Lower leg skin (tissue), 4 donors: ENCODE results near the gene PIK3CA. TPM values are rescaled to one million over a fixed set of nuclear protein-coding genes. Genes with fewer than 3 reads are reported as not detected.

Experiments used
- DNase-seq, 2 donors: peaks; one replicate each; pipeline ENCODE4 v3.0.0-alpha.2; 2019; ENCODE audit warnings: low spot score in 2 of 2
- H3K4me3 ChIP-seq: fragments of 200-600 bp; sonication (generic); 2 replicates; pipeline ENCODE4 v1.5.1; 2017; ENCODE audit warnings: mild to moderate bottlenecking, low read depth; ENCODE audit not compliant: poor library complexity, severe bottlenecking
- POLR2A ChIP-seq, 2 donors: fragments of 450-650 bp; IDR thresholded peaks; one replicate each; pipeline ENCODE4 v1.6.1; 2016 to 2017; ENCODE audit warnings: antibody characterized with exemption in 2 of 2, mild to moderate bottlenecking in 1 of 2, moderate library complexity in 1 of 2
- WGBS, 2 donors: methylation state at CpG; one replicate each; pipeline ENCODE4 v1.1.5; 2018; 5-methylcytosine and 5-hydroxymethylcytosine counted together
- intact Hi-C: fragments of 100-400 bp; cut with DNase I; formaldehyde crosslinking; loops from one replicate; pipeline ENCODE4 v1.15.0; 2023; ENCODE audit warnings: low total_unique reads
- total RNA-seq, 4 donors: library from RNA; depleted of rRNA; stranded (reverse); fragments of >200 nt; gene quantifications; one replicate each; pipeline ENCODE4 v1.1.0, GENCODE V29; 2016
- TF ChIP-seq, protein P1 (sequence below), 3 donors: fragments of 450-650 bp; IDR thresholded peaks; one replicate each; pipeline ENCODE4 v1.5.1; 2016; ENCODE audit warnings: antibody characterized with exemption in 3 of 3, mild to moderate bottlenecking in 3 of 3, moderate library complexity in 2 of 3

Gene PIK3CA
- total RNA-seq, 4 donors from 2014 or later = 18.4 to 22.4 (median 21.3) TPM

DNA sequence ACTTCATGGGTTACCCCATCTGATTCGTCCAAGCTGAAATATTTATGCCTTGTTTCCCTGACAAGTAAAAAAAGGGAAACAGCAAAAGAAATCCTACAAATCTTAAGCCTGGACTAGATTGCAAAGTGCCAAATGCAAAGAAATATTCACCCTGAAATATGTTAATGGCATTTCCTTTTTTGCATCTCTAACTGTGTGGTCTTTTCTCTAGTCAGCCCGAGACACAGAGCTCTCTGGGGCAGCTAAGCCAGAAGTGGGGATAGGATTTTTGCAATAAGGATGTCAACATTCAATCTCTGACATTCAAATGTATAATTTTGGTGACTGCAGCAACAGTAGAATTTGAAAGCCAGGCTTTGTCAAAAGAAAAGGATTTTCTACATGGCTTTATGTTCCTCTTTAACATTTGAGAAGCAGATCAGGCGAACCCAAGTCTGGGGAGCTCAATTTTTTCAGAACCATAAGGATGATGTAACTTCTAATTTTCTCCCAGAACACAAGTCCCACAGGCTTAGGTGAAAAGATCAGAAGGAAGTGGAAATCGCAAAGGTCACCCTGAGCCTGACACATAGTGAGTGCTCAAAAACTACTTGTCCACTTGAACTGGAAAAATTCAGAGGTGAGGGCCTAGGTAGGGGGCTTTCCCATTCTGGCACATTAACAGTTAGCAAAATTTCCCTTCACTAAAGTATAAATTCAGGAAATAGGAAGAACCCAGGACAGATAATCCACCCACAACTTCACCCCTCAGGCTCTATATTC, 131.0 kb downstream of the PIK3CA start:
- no peak for DNase-seq
- TF ChIP-seq, protein P1, sequence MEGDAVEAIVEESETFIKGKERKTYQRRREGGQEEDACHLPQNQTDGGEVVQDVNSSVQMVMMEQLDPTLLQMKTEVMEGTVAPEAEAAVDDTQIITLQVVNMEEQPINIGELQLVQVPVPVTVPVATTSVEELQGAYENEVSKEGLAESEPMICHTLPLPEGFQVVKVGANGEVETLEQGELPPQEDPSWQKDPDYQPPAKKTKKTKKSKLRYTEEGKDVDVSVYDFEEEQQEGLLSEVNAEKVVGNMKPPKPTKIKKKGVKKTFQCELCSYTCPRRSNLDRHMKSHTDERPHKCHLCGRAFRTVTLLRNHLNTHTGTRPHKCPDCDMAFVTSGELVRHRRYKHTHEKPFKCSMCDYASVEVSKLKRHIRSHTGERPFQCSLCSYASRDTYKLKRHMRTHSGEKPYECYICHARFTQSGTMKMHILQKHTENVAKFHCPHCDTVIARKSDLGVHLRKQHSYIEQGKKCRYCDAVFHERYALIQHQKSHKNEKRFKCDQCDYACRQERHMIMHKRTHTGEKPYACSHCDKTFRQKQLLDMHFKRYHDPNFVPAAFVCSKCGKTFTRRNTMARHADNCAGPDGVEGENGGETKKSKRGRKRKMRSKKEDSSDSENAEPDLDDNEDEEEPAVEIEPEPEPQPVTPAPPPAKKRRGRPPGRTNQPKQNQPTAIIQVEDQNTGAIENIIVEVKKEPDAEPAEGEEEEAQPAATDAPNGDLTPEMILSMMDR (IDR thresholded peaks at IDR 0.05) = no peak
- no peak for TF ChIP-seq POLR2A (IDR thresholded peaks at IDR 0.05)
- intact Hi-C loops = no loop called here
- WGBS, 2 donors = 60 to 61% methylated on average over 4 of the region's 4 CpGs
- no peak overlapping the region for H3K4me3 ChIP-seq

DNA sequence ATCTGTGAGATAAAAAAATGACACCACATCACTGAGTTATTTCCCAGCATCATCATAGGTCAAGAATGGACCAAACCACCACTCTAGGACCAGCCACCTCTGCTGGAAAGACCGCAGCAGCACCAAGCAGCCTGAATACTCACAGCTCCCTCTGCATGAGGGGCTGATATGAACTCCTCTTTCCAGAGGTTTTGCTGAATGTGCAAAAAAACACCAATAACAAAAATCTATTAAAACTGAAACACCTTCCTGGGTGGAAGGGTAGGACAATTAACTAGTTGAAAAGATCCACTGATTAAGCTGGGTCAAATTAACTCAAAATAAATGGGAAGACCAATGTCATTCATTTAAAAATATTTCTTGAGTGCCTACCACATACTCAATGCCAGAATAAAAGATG, 131.7 kb downstream of the PIK3CA start:
- no peak overlapping the region for H3K4me3 ChIP-seq
- 100% methylated on average over 1 of the region's 1 CpG for WGBS, 2 donors
- TF ChIP-seq, protein P1 (IDR thresholded peaks at IDR 0.05) = no peak
- TF ChIP-seq POLR2A (IDR thresholded peaks at IDR 0.05) = no peak
- DNase-seq = no peak
- intact Hi-C loops = no loop called here

DNA sequence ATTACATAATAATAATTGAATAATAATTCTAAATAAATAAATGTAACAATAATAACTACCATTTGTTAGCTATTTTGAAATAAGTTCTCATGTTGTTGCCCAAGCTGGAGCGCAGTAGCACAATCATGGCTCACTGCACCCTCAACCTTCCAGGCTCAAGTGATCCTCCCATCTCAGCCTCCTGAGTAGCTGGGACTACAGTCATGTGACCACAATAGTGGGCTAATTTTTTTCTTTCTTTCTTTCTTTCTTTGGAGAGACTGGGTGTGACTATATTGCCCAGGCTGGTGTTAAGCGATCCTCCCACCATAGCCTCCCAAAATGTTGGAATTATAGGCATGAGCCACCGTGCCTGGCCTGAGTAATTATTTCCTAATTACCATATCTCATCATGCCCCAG, 133.7 kb downstream of the PIK3CA start:
- 76 to 79% methylated on average over 3 of the region's 3 CpGs for WGBS, 2 donors
- DNase-seq = no peak
- no peak overlapping the region for H3K4me3 ChIP-seq
- intact Hi-C loops = no loop called here
- no peak for TF ChIP-seq POLR2A (IDR thresholded peaks at IDR 0.05)
- TF ChIP-seq, protein P1 (IDR thresholded peaks at IDR 0.05) = no peak

DNA sequence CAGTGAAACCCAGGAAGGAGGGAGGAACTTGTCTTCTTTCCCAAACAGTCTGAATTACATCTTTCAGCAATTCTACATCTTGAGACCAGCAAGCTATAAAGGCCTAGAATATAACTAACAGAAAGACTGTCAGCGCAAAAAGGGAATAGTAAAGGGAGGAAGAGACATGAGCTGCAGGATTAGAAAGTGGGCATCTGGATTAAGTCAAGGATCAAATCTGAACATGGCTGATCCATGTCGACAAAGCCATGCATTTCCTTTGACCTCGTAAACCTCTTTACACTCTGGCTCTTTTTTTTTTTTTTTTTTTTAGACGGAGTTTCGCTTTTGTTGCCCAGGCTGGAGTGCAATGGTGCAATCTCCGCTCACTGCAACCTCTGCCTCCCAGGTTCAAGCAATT, 138.2 kb downstream of the PIK3CA start:
- intact Hi-C loops = no loop called here
- no peak for DNase-seq
- 70 to 75% methylated on average over 6 of the region's 6 CpGs for WGBS, 2 donors
- TF ChIP-seq, protein P1 (IDR thresholded peaks at IDR 0.05) = no peak
- no peak for TF ChIP-seq POLR2A (IDR thresholded peaks at IDR 0.05)
- no peak overlapping the region for H3K4me3 ChIP-seq

DNA sequence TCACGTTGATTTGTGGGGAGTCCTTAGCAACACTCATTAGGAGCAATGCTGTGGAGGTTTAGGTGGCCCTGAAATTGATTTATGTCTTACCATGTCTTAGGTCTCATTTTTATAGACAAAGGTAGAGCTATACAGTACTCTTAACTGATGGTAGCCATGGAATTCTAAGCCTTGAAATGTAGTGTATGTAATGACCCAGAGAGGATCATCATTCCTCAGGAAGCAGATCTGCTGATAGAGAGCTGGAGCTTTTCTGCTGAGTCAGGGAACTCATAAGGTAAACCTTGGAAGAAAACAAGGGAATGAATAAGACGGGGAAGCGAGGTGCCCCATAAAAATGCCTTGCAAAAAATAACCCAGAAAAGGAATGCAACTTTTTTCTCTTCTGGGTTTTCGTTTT, 140.7 kb downstream of the PIK3CA start:
- no peak for DNase-seq
- no peak overlapping the region for H3K4me3 ChIP-seq
- no peak for TF ChIP-seq POLR2A (IDR thresholded peaks at IDR 0.05)
- TF ChIP-seq, protein P1 (IDR thresholded peaks at IDR 0.05) = no peak
- WGBS, 2 donors = 58 to 81% methylated on average over 4 of the region's 4 CpGs
- intact Hi-C loops = no loop called here

DNA sequence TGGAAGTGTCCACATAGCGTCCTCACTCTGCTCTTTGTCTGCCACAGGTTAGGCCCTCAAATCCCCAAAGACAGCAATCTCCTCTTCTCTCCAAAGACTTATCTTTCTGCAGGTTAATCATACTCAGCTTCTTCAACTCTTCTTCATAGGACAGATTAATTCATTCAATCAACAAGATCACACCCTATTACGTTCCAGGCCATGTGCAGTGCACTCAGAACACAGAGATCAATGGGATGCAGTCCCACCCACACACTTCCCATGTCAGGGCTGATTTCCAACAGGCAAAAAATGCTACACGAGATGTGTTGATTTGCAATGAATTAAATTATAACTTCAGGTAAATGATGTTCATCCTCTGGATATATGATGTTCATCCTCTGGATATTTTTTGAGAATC, 141.1 kb downstream of the PIK3CA start:
- H3K4me3 ChIP-seq = no peak overlapping the region
- TF ChIP-seq, protein P1 (IDR thresholded peaks at IDR 0.05) = no peak
- no peak for TF ChIP-seq POLR2A (IDR thresholded peaks at IDR 0.05)
- DNase-seq = no peak
- WGBS, 2 donors = 40 to 65% methylated on average over 3 of the region's 3 CpGs
- intact Hi-C loops = no loop called here
